ENCODE measurements around the gene CREB3. TPM values are rescaled to one million over a fixed set of nuclear protein-coding genes. Genes with fewer than 3 reads are reported as not detected.

The CREB3 gene
- polyA plus RNA-seq, 1 experiment = 51.1 TPM

DNA sequence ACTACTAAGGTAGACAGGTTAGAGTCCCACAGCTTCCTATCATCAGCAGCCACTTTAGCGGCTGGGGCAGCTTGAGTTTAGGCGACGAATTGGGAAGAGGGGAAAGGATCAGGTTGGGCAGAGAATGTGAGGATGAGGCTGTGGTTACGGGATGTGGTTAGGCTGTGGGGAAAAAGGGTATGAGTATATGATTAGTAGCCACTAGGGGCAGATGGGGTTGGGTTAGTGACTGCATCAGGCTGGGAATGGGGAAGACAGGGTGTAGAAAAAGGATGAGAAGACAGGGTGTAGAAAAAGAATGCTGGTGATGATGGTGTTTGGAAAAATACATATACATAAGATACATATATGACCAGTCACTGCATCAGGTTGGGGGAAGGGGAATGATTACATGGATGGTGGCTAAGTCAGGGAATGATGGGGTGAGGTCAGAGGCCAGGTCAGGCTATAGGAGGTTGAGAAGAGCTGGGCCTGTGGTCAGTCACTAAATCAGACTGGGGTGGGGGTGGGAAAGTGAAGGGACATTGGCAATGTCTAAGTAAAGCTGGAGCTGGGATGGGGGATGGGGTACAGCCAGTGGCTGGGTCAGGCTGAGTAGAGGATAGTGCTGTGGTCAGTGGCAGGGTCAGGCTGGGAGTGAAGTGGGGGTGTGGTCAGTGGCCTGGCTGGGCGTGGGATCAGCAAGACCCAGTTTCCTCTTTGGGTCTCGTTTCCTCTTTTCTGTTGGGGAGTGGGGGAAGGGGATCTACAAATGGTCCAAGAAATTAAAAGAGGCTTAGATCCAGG is 2.6 kb upstream of the CREB3 start:
- Histone ChIP-seq H3K27ac (ENCODE audit: low read depth, low read length) (peak overlapping the region; percentile 80), H3K4me3 (ENCODE audit: low read depth, low read length) (peak overlapping the region; percentile 98), H3K27me3 (ENCODE audit: control insufficient read depth, insufficient read depth, low read length) (no peaks in the 10 kb centered on the region), H3K9me3 (ENCODE audit: control insufficient read depth, insufficient read depth, low read length) (no peaks in the 10 kb centered on the region; the same call in 1 of the 2 replicates)
- ChIA-PET CTCF (interaction anchor here (0.9 to 5.8 kb wide), 10 partner anchors 9 to 152 kb away, joined by 3 to 30 read pairs (median 4); partner anchors contain the start of genes ARHGEF39, CCDC107, HINT2 and RMRP), POLR2A (interaction anchor here (1.2 to 4.4 kb wide), 7 partner anchors 27 to 69 kb away, joined by 3 to 101 read pairs (median 9); partner anchors contain the start of genes ARHGEF39, CA9 and TPM2)
- TF ChIP-seq, protein P1, sequence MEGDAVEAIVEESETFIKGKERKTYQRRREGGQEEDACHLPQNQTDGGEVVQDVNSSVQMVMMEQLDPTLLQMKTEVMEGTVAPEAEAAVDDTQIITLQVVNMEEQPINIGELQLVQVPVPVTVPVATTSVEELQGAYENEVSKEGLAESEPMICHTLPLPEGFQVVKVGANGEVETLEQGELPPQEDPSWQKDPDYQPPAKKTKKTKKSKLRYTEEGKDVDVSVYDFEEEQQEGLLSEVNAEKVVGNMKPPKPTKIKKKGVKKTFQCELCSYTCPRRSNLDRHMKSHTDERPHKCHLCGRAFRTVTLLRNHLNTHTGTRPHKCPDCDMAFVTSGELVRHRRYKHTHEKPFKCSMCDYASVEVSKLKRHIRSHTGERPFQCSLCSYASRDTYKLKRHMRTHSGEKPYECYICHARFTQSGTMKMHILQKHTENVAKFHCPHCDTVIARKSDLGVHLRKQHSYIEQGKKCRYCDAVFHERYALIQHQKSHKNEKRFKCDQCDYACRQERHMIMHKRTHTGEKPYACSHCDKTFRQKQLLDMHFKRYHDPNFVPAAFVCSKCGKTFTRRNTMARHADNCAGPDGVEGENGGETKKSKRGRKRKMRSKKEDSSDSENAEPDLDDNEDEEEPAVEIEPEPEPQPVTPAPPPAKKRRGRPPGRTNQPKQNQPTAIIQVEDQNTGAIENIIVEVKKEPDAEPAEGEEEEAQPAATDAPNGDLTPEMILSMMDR (IDR thresholded peaks at IDR 0.05; ENCODE audit: low read depth, low read length) = peak; percentile 74
- peak; percentile 69 for DNase-seq (ENCODE audit: low read depth, low spot score)

DNA sequence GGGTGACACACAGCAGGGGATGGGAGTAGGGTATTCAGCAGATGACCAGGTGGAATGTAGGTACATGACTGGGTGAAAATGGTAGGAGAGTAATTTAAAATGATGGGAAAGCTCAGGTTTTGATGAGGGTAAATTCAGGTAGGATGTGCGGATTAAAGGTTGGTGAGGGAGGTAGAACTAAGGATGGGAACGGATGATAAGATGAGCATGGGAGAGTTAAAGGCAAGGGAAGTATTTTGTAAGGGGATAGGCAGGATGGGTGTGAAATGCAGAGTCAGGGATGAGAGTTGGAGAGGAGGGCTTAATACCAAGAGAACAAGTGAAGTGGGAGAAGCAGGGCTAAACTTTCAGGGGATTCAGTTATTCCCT is 2.0 kb upstream of the CREB3 start:
- TF ChIP-seq, protein P1 (IDR thresholded peaks at IDR 0.05; ENCODE audit: low read depth, low read length) = no peak
- ChIA-PET POLR2A (interaction anchor here (1.2 to 4.2 kb wide), 5 partner anchors 26 to 57 kb away, joined by 3 to 58 read pairs (median 9); partner anchors contain the start of genes CA9 and TPM2), CTCF (interaction anchor here (0.5 to 5.8 kb wide), 10 partner anchors 8 to 237 kb away, joined by 3 to 30 read pairs (median 4); partner anchors contain the start of genes CCDC107, HINT2 and RMRP)
- H3K9me3 ChIP-seq (ENCODE audit: control insufficient read depth, insufficient read depth, low read length) = no peaks in the 10 kb centered on the region; the same call in 1 of the 2 replicates
- DNase-seq (ENCODE audit: low read depth, low spot score) = no peak
- H3K4me3 ChIP-seq (ENCODE audit: low read depth, low read length) = peak overlapping the region; percentile 98
- no peaks in the 10 kb centered on the region for H3K27me3 ChIP-seq (ENCODE audit: control insufficient read depth, insufficient read depth, low read length)
- peak overlapping the region; percentile 80 for H3K27ac ChIP-seq (ENCODE audit: low read depth, low read length)

DNA sequence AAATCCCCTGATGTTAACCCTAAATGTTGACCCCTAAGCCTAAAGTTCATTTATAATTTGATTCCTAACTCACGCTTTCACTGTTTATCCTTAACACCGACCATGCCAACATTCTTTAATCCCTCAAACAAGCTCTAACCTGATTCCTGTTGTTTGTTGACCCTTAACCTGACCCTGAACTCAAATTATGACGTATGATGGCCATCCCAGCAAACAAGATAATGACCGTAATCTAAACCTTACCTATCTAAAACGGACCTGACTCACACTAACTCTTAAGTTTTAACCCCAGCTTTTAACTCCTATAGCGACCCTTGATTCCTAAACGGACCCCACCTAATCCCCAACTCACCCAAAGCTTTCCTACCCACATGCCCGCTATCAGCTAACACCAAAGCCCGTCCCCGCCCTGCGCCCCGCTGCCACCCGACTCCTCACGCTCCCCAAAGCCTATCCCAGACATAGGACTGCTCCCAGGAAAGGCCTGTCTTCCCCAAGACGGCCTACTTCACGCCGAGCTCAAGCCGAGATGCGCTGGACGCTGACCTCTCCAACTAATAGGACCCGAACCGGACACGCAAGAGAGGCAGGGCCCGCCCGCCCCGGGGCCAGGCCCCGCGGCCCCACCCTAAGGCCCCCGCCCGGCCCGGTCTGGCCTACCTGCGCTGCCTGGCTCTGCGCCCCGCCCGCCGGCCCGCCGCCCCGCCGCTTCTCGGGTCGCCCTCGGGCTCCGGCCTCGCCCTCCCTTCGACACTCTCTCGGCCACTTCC is 866 bp upstream of the CREB3 start:
- Histone ChIP-seq H3K27me3 (ENCODE audit: control insufficient read depth, insufficient read depth, low read length) (no peaks in the 10 kb centered on the region), H3K9me3 (ENCODE audit: control insufficient read depth, insufficient read depth, low read length) (no peaks in the 10 kb centered on the region; the same call in 1 of the 2 replicates), H3K27ac (ENCODE audit: low read depth, low read length) (peak overlapping the region; percentile 87), H3K4me3 (ENCODE audit: low read depth, low read length) (peak overlapping the region; percentile 98)
- TF ChIP-seq, protein P1 (IDR thresholded peaks at IDR 0.05; ENCODE audit: low read depth, low read length) = no peak
- ChIA-PET CTCF (interaction anchor here (0.6 to 5.8 kb wide), 8 partner anchors 36 to 151 kb away, joined by 3 to 30 read pairs (median 8); partner anchors contain the start of genes CCDC107 and RMRP), POLR2A (interaction anchor here (0.7 to 3.7 kb wide), 25 partner anchors 9 to 175 kb away, joined by 3 to 58 read pairs (median 4); partner anchors contain the start of genes ARHGEF39, CA9, CCDC107 and GBA2)
- no peak for DNase-seq (ENCODE audit: low read depth, low spot score)

DNA sequence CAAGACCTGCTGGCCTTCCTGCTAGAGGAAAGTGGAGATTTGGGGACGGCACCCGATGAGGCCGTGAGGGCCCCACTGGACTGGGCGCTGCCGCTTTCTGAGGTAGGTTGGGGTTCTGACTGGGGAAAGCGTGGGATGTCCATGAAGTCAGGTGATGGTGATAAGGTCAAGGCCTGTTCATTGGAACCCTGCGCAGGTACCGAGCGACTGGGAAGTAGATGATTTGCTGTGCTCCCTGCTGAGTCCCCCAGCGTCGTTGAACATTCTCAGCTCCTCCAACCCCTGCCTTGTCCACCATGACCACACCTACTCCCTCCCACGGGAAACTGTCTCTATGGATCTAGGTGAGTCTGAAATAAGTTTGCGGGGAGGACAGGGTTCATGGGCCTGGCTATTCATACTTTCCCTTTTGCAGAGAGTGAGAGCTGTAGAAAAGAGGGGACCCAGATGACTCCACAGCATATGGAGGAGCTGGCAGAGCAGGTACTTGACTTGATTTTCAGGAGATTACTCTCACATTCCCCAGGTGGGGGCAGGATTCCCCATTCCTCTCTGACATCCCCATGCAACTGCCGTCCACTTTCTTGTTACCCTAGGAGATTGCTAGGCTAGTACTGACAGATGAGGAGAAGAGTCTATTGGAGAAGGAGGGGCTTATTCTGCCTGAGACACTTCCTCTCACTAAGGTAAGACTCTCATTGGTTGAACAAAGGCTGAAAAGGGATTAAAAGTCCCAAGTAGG is 505 bp downstream of the CREB3 start:
- H3K27ac ChIP-seq (ENCODE audit: low read depth, low read length) = peak overlapping the region; percentile 92
- ChIA-PET CTCF (interaction anchor here (0.5 to 5.8 kb wide), 4 partner anchors 56 to 75 kb away, joined by 3 to 30 read pairs (median 8); partner anchors contain the start of genes CCDC107 and RMRP), POLR2A (interaction anchor here (0.7 to 3.7 kb wide), 19 partner anchors 8 to 174 kb away, joined by 3 to 58 read pairs (median 6); partner anchors contain the start of genes ARHGEF39, CA9, CCDC107 and GBA2)
- no peaks in the 10 kb centered on the region for H3K27me3 ChIP-seq (ENCODE audit: control insufficient read depth, insufficient read depth, low read length)
- H3K4me3 ChIP-seq (ENCODE audit: low read depth, low read length) = peak overlapping the region; percentile 98
- no peak for DNase-seq (ENCODE audit: low read depth, low spot score)
- TF ChIP-seq, protein P1 (IDR thresholded peaks at IDR 0.05; ENCODE audit: low read depth, low read length) = no peak
- no peaks in the 10 kb centered on the region; the same call in 1 of the 2 replicates for H3K9me3 ChIP-seq (ENCODE audit: control insufficient read depth, insufficient read depth, low read length)
